Occipital lobe (tissue), 2 donors: ENCODE data around the gene ZNF12. TPM values are rescaled to one million over a fixed set of nuclear protein-coding genes. Genes with fewer than 3 reads are reported as not detected.
A peak's percentile ranks its signal among the peaks of the same experiment; 100 is the strongest.
"Not testable (repeated sequence)": the region's sequence is repeated elsewhere in the genome, so short reads cannot be mapped to it uniquely, and the experiment has no call there.

Experiments
- DNase-seq: peaks from one replicate; lab custom pipeline; 2025; lab: John Stamatoyannopoulos, UW
- total RNA-seq: library from RNA; depleted of rRNA; stranded (reverse); fragments of >200 nt; gene quantifications from one replicate; pipeline ENCODE4 v1.2.3, GENCODE V29; 2014

ZNF12 gene
- total RNA-seq = 33.4 TPM

- DNase-seq = peak; percentile 91
These were observed at the start of gene ZNF12 for GRCh38 chr7:6706666-6707407. Gene ZNF12 (minus strand): TSS chr7:6706947. CDS start chr7:6705173, 1,774 bp downstream.

DNA sequence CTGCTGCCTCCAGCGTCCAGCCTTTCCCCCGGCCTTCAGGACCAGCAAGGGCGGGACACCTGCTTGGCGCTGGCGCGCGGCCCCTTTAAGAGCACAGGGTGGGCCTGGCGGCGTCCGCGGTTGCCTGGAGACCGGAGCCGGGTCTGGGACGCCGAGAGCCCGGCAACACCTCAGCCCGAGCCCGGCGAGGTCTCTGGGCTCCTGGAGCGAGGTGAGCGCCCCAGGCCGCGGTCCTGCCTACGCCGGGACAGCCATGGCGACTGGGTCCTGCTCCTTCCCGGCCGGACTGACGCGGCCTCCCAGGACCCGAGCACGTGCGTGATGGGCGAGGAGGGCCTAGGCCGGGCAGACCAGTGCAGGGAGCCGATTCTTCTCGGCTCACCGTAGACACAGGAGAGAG is 47.2 kb upstream of the ZNF12 start, which contains the start of gene RSPH10B2:
TSS of gene RSPH10B2 (plus strand) at position 140 of the 400 bp plus-strand sequence. CDS start 3,575 bp downstream, outside the sequence.
- DNase-seq = not testable (repeated sequence)

DNA sequence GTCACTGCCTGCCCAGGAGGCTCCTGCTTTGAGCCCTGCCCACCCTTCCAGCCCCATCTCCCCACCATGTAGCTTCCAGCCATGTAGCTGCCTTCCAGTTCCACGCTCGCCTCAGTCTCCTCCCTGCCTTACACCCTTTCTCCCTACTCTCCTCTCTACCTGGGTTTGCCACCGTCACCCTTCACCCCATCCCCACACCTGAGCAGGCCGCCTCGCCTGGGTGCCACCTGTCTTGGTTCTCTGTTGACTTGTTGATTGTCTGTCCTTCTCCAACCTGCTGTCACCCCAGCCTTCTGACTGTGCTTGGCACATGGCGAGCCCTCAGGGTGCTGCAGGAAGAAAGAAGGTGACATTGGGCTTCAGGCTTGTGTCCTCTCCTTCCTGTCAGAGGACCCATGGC is 43.4 kb upstream of the ZNF12 start:
- DNase-seq = not testable (repeated sequence)

DNA sequence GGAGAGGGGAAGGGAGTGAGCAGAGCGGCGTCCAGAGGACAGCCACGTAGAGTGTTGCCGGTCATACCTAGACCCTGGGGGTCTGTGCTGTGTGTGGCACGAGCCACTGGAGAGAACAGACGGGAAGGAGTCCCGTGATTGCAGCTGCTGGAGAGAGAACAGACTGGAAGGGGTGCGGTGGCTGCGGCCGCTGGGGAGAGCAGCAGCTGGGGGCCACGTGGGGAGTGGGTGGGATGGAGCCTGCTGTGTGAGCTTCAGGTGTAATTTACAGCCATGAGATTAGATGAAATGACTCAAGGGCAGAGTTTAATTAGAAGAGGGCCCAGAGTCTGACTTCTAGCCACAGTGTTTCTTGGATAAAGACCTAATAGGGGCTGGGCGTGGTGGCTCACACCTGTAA is 42.6 kb upstream of the ZNF12 start:
- not testable (repeated sequence) for DNase-seq

- not testable (repeated sequence) for DNase-seq
These were observed 37.8 kb upstream of the ZNF12 start for GRCh38 chr7:6744410-6745100.

DNA sequence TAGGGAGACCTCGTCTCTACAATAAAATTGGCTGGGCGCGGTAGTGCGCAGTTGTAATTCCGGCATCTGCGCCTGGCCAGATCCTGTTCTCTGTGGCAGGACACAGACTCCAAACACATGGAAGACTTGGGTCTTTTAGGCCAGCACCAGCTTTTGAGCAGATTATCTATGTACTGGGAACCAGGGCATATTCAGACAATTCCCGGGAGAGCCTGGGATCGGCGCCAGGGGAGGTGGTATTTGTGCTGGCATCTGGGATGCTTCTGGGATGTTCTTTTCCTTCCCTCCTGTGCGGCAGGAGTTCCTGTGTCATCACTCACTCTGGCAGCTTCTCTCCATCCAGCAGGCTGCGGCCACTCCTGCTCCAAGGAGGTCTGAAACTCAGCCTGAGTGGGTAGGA is 31.7 kb upstream of the ZNF12 start:
- not testable (repeated sequence) for DNase-seq

DNA sequence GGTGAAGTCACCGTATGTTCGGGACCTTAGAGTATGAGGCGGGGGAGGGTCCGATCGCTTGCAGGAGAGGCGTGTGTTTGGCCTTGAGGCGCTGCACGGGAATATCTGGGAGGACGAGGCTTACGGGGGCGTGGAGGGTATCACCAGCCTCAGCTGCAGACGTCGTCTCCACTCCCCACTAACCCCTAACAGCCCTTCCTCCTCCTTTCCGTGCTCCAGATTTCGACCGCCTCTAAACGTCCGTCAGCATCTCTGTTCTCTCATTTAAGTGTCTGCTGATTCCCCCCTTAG is 23.5 kb upstream of the ZNF12 start:
- no peak for DNase-seq

- DNase-seq = peak; percentile 88
These were observed 23.0 kb upstream of the ZNF12 start for GRCh38 chr7:6729492-6730342.

DNA sequence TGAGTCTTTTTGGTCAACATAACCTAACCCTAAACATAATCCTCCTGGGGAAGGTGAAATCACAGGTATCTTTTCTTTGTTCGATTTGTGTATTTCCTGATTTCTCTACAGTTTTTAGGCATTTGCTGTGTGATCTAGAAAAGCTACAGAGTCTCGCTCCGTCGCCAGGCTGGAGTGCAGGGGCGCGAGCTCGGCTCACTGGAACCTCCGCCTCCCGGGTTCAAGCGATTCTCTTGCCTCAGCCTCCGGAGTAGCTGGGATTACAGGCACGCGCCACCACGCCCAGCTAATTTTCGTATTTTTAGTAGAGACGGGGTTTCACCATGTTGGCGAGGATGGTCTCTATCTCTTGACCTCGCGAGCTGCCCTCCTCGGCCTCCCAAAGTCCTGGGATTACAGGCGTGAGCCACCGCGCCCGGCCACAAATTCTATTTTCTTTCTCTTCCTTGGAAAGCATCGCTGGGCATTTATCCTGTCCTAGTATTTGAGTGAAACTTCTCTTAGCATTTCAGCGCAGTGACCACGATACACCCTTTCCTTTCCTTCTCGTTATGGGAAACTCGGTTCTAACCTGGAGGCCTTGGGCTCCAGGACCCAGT is 22.2 kb upstream of the ZNF12 start:
- DNase-seq = not testable (repeated sequence)

- DNase-seq = no peak
These were observed 20.9 kb upstream of the ZNF12 start for GRCh38 chr7:6727663-6728062.

DNA sequence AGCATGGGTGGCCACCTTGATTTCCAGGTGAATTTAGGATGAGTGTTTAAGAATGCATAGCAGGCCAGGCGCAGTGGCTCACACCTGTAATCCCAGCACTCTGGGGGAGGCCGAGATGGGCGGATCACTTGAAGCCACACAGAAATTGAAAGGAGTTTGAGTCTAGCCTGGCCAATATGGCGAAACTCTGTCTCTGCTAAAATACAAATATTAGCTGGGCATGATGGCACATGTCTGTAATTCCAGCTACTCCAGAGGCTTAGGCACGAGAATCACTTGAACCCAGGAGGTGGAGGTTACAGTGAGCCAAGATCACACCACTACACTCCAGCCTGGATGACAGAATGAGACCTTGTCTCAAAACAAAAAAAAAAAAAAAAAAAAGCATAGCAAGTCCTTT is 19.6 kb upstream of the ZNF12 start:
- DNase-seq = not testable (repeated sequence)

- DNase-seq = no peak
These were observed 18.3 kb upstream of the ZNF12 start for GRCh38 chr7:6725003-6725402.

DNA sequence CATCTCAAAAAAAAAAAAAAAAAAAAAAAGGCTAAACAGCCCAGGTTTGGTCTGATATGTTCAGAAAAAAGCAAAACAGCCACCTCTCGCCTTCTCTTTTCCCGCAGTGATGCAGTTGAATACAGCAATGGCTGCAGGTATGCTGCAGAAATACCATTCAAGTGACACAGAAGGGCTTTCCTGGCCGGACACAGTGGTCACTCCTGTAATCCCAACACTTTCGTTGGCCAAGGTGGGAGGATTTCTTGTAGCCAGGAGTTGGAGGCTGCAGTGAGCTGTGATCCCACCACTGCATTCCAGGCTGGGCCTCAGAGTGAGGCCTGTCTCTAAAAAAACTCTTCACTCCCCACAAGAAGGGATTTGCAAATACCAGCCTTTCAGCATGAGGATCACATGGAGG is 17.6 kb upstream of the ZNF12 start:
- DNase-seq = not testable (repeated sequence)

DNA sequence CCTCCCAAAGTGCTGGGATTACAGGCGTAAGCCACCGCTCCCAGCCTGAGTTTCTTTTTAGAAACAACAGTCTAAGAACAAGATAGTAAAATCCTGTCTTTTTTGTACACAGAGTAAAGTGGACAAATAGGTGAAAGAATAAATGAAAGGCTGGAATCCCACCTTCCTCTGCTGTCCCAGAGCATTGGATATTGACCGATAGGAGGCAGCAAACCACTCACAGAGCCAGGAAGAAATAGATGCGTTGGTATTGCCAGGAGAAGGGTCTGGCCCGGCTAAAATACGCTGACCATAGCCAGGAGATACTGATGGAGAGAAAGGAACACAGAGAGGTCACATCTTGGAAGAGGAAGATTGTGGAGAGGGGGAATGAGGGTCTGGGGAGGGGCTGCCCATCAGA is 11.4 kb upstream of the ZNF12 start:
- DNase-seq = no peak

DNA sequence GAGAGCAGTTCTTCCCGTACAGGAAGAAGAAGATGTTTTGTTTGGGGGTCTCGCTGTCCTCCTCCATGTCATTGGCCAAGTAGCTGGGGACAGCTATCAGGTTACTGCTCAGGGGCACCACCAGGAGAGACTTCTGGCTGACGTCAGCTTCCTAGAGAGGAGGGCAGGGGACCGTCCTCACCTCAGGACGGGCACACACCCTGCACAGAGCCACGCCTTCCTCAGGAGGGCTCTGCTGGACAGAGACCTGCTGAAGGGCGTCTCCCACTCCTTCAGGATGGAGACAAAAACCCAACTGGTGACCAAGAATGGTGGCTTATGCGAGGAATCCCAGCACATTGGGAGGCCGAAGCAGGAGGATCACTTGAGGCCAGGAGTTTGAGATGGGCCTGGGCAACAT is 9.2 kb upstream of the ZNF12 start:
- not testable (repeated sequence) for DNase-seq

GRCh38 chr7:6714360-6714759 is 7.6 kb upstream of the ZNF12 start:
- DNase-seq = no peak

- DNase-seq = no peak
These were observed 3.1 kb upstream of the ZNF12 start for GRCh38 chr7:6709808-6710207.

DNA sequence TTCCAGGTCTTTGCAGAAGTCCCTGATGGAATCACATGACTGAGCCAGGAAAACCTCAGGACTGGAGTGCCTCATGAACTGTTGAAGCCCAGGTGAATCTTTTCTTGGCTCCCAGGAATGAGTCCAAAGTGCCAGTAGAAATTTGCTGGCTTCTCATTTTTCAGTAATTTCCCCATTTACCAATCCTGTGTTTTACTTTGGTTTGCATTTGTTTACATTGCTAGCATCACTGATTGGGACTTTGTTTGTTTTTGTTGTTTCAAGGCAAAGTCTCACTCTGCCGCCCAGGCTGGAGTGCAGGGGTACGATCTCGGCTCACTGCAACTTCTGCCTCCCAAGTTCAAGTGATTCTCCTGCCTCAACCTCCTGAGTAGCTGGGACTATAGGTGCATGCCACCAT is 1.6 kb upstream of the ZNF12 start:
- DNase-seq = no peak

DNA sequence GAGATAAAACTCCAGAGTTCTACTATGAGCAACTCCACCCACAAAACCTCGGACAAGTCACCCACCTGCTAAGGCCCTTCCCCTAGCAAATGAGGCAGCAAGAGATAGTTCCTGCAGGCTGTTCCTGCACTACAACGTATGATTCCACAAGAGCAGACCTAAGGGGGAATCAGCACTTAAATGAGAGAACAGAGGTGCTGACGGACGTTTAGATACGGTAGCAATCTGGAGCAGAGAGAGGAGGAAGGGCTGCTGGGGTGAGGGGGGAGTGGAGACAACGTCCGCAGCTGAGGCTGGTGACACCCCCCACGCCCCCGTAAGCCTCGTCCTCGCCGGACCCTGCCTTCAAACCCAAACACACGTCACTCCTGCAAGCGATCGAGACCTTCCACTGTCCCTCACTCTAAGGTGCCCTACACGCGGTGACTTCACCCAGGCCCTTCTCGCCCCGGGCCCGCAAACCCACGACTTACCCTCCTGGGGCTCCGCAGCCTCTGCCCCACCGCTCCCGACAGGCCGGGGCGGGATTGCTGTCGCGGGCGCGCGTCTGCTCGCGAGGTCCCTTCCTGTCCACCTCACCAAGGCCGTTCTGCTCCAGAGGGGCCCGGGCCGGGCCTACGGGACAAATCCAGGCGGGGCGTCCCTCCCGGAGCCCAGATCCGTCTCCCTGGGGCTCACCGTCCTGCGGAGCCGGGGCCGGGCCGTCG is 635 bp downstream of the ZNF12 start:
- no peak for DNase-seq

DNA sequence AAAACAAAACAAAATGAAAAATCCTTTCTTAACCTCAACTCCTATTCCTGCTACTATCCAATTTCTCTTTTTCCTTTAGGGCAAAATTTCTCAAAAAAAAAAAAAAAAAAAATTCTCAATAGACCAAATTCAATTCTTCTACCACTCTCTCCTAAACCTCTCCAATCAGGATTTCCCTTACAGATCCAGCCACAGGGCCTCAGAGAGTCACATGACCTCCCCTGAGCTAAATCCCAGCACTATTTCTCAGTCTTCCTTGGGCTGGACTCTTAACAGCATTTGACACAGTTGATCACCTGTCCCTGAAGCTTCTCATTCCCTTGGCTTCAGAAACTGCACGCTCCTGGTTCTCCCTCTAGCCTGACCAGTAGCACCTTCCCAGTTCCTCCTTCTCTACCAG is 4.9 kb downstream of the ZNF12 start:
- DNase-seq = no peak

- DNase-seq = no peak
These were observed 6.0 kb downstream of the ZNF12 start for GRCh38 chr7:6700793-6701192.
